ENCODE measurements around the gene FAIM2.

GRCh38 chr12:49891012-49891411 is 12.7 kb downstream of the FAIM2 start:
- TF ChIP-seq CTCF (IDR thresholded peaks at IDR 0.05) = no peak
- TF ChIP-seq POLR2A (IDR thresholded peaks at IDR 0.05) = no peak
